ENCODE measurements around the gene PTPRT. TPM values are rescaled to one million over a fixed set of nuclear protein-coding genes. Genes with fewer than 3 reads are reported as not detected.

Gene PTPRT
- total RNA-seq, 2 donors from 2014 or later = not detected

GRCh38 chr20:42889517-42889916, 300.2 kb downstream of the PTPRT start:
- no peak for ATAC-seq (replicated peaks)
- H3K4me1 Mint-ChIP-seq = no peaks in the 10 kb centered on the region
- H3K4me3 Mint-ChIP-seq = no peak overlapping the region
- no peaks in the 10 kb centered on the region for H3K9me3 Mint-ChIP-seq
- no peaks in the 10 kb centered on the region for H3K27me3 Mint-ChIP-seq
- no peak overlapping the region for H3K27ac Mint-ChIP-seq
- H3K36me3 Mint-ChIP-seq (ENCODE audit: low read depth) = no peaks in the 10 kb centered on the region

- Mint-ChIP-seq H3K4me3 (no peak overlapping the region), H3K27ac (no peak overlapping the region), H3K27me3 (no peaks in the 10 kb centered on the region), H3K9me3 (peaks cover 9% of the 10 kb centered on the region), H3K36me3 (ENCODE audit: low read depth) (no peaks in the 10 kb centered on the region), H3K4me1 (no peaks in the 10 kb centered on the region)
- no peak for ATAC-seq (replicated peaks)
These were observed 302.4 kb downstream of the PTPRT start for GRCh38 chr20:42887281-42887680.

- H3K36me3 Mint-ChIP-seq (ENCODE audit: low read depth) = no peaks in the 10 kb centered on the region
- H3K27me3 Mint-ChIP-seq = no peaks in the 10 kb centered on the region
- no peak for ATAC-seq (replicated peaks)
- H3K4me1 Mint-ChIP-seq = no peaks in the 10 kb centered on the region
- no peak overlapping the region for H3K27ac Mint-ChIP-seq
- peaks cover 11% of the 10 kb centered on the region for H3K9me3 Mint-ChIP-seq
- H3K4me3 Mint-ChIP-seq = no peak overlapping the region
These were observed 302.9 kb downstream of the PTPRT start for GRCh38 chr20:42886801-42887200.

- no peak for ATAC-seq (replicated peaks)
- Mint-ChIP-seq H3K36me3 (ENCODE audit: low read depth) (no peaks in the 10 kb centered on the region), H3K27me3 (no peaks in the 10 kb centered on the region), H3K27ac (no peak overlapping the region), H3K4me1 (no peaks in the 10 kb centered on the region), H3K4me3 (no peak overlapping the region), H3K9me3 (peaks cover 11% of the 10 kb centered on the region)
These were observed 303.7 kb downstream of the PTPRT start for GRCh38 chr20:42886046-42886445.

- H3K9me3 Mint-ChIP-seq = peaks cover 10% of the 10 kb centered on the region
- H3K27ac Mint-ChIP-seq = no peak overlapping the region
- ATAC-seq (replicated peaks) = no peak
- no peaks in the 10 kb centered on the region for H3K27me3 Mint-ChIP-seq
- H3K4me3 Mint-ChIP-seq = no peak overlapping the region
- H3K36me3 Mint-ChIP-seq (ENCODE audit: low read depth) = no peaks in the 10 kb centered on the region
- no peaks in the 10 kb centered on the region for H3K4me1 Mint-ChIP-seq
These were observed 314.1 kb downstream of the PTPRT start for GRCh38 chr20:42875581-42875980.

- Mint-ChIP-seq H3K27me3 (no peaks in the 10 kb centered on the region), H3K4me3 (no peak overlapping the region), H3K36me3 (ENCODE audit: low read depth) (no peaks in the 10 kb centered on the region), H3K4me1 (no peaks in the 10 kb centered on the region), H3K9me3 (peaks cover 14% of the 10 kb centered on the region), H3K27ac (no peak overlapping the region)
- no peak for ATAC-seq (replicated peaks)
These were observed 316.4 kb downstream of the PTPRT start for GRCh38 chr20:42873259-42873658.

- Mint-ChIP-seq H3K4me3 (no peak overlapping the region), H3K27ac (no peak overlapping the region), H3K36me3 (ENCODE audit: low read depth) (no peaks in the 10 kb centered on the region), H3K9me3 (peaks cover 4% of the 10 kb centered on the region), H3K27me3 (peaks cover 4% of the 10 kb centered on the region), H3K4me1 (no peaks in the 10 kb centered on the region)
- no peak for ATAC-seq (replicated peaks)
These were observed 325.6 kb downstream of the PTPRT start for GRCh38 chr20:42864116-42864515.

- H3K36me3 Mint-ChIP-seq (ENCODE audit: low read depth) = no peaks in the 10 kb centered on the region
- H3K9me3 Mint-ChIP-seq = peaks cover 4% of the 10 kb centered on the region
- H3K4me3 Mint-ChIP-seq = no peak overlapping the region
- no peaks in the 10 kb centered on the region for H3K4me1 Mint-ChIP-seq
- peaks cover 4% of the 10 kb centered on the region for H3K27me3 Mint-ChIP-seq
- H3K27ac Mint-ChIP-seq = no peak overlapping the region
- ATAC-seq (replicated peaks) = no peak
These were observed 327.3 kb downstream of the PTPRT start for GRCh38 chr20:42862446-42862845.

- no peak for ATAC-seq (replicated peaks)
- Mint-ChIP-seq H3K9me3 (peaks cover 3% of the 10 kb centered on the region), H3K27me3 (no peaks in the 10 kb centered on the region), H3K27ac (no peak overlapping the region), H3K4me3 (no peak overlapping the region), H3K4me1 (no peaks in the 10 kb centered on the region), H3K36me3 (ENCODE audit: low read depth) (no peaks in the 10 kb centered on the region)
These were observed 332.3 kb downstream of the PTPRT start for GRCh38 chr20:42857446-42857845.

GRCh38 chr20:42855896-42856295, 333.8 kb downstream of the PTPRT start:
- Mint-ChIP-seq H3K36me3 (ENCODE audit: low read depth) (no peaks in the 10 kb centered on the region), H3K27ac (no peak overlapping the region), H3K4me3 (no peak overlapping the region), H3K4me1 (no peaks in the 10 kb centered on the region), H3K9me3 (peaks cover 5% of the 10 kb centered on the region), H3K27me3 (no peaks in the 10 kb centered on the region)
- ATAC-seq (replicated peaks) = no peak

- H3K36me3 Mint-ChIP-seq (ENCODE audit: low read depth) = no peaks in the 10 kb centered on the region
- ATAC-seq (replicated peaks) = no peak
- peaks cover 7% of the 10 kb centered on the region for H3K9me3 Mint-ChIP-seq
- no peaks in the 10 kb centered on the region for H3K27me3 Mint-ChIP-seq
- H3K4me3 Mint-ChIP-seq = no peak overlapping the region
- H3K4me1 Mint-ChIP-seq = no peaks in the 10 kb centered on the region
- H3K27ac Mint-ChIP-seq = no peak overlapping the region
These were observed 337.0 kb downstream of the PTPRT start for GRCh38 chr20:42852691-42853090.

- Mint-ChIP-seq H3K27me3 (no peaks in the 10 kb centered on the region), H3K4me1 (peaks cover 4% of the 10 kb centered on the region), H3K27ac (no peak overlapping the region), H3K4me3 (no peak overlapping the region), H3K36me3 (ENCODE audit: low read depth) (no peaks in the 10 kb centered on the region), H3K9me3 (peaks cover 15% of the 10 kb centered on the region)
- no peak for ATAC-seq (replicated peaks)
These were observed 342.8 kb downstream of the PTPRT start for GRCh38 chr20:42846784-42847490.

GRCh38 chr20:42844751-42845150, 345.0 kb downstream of the PTPRT start:
- no peak overlapping the region for H3K4me3 Mint-ChIP-seq
- peaks cover 10% of the 10 kb centered on the region for H3K9me3 Mint-ChIP-seq

GRCh38 chr20:42837456-42837855, 352.2 kb downstream of the PTPRT start:
- no peak overlapping the region for H3K27ac Mint-ChIP-seq

More at GRCh38 chr20:42844751-42845150, 345.0 kb downstream of the PTPRT start:
- Mint-ChIP-seq H3K4me1 (peaks cover 4% of the 10 kb centered on the region), H3K27me3 (no peaks in the 10 kb centered on the region), H3K36me3 (ENCODE audit: low read depth) (no peaks in the 10 kb centered on the region), H3K27ac (no peak overlapping the region)
- ATAC-seq (replicated peaks) = no peak

GRCh38 chr20:42836339-42836738, 353.4 kb downstream of the PTPRT start:
- no peak for ATAC-seq (replicated peaks)
- H3K27ac Mint-ChIP-seq = no peak overlapping the region
- peaks cover 6% of the 10 kb centered on the region for H3K9me3 Mint-ChIP-seq
- H3K36me3 Mint-ChIP-seq (ENCODE audit: low read depth) = no peaks in the 10 kb centered on the region
- no peaks in the 10 kb centered on the region for H3K4me1 Mint-ChIP-seq
- no peak overlapping the region for H3K4me3 Mint-ChIP-seq
- no peaks in the 10 kb centered on the region for H3K27me3 Mint-ChIP-seq

More at GRCh38 chr20:42837456-42837855, 352.2 kb downstream of the PTPRT start:
- no peaks in the 10 kb centered on the region for H3K27me3 Mint-ChIP-seq
- H3K4me1 Mint-ChIP-seq = no peaks in the 10 kb centered on the region
- ATAC-seq (replicated peaks) = no peak
- H3K4me3 Mint-ChIP-seq = no peak overlapping the region
- H3K9me3 Mint-ChIP-seq = peaks cover 6% of the 10 kb centered on the region
- no peaks in the 10 kb centered on the region for H3K36me3 Mint-ChIP-seq (ENCODE audit: low read depth)
